Head of caudate nucleus (tissue), 42 donors: ENCODE results near the gene RBM19.

ENCODE experiments used
- DNase-seq, 42 donors: peaks; one replicate each; pipeline versions ENCODE4 v3.0.0 to v3.0.0-alpha.2; 2020 to 2021; ENCODE audit warnings: mixed read lengths in 7 of 42
- intact Hi-C: fragments of 100-400 bp; cut with DNase I; formaldehyde crosslinking; loops from one replicate; pipeline ENCODE4 v1.15.0; 2022

The RBM19 gene

DNA sequence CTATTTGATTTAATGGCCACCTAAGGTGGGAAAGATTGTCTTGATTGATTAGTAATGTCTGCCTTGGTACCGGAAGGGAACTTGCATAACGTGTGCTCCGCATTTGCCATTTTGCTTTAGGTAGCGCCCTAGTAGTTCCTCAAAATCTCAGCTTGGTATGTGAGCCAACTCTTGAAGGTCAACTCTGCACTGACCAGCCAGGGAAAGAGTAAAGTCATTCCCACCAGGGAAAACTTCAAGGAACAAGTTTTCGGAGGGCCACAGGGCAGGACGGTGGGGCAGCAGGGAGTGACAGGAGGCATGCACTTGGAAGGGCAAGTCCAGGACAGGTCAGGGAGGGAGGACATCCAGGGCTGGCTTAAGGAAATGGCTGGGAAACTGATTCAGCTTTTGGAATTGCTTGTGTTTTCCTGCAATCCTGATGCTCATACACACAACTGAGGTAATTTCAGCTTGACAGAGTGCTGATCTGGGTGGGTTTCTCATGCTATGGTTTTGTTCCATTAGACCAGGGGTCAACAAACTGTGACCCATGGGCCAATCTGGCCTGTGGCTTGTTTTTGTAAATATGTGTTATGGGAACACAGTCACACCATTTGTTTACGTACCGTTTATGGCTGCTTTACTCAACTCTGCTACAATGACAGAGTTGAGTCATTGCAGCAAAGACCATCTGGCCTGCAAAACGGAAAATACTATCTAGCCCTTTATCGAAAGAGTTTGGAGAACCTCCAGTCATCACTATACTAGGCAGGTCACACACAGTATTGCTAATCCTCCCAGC lies 184.5 kb downstream of the RBM19 start:
- intact Hi-C loops = no loop called here
- DNase-seq = no peak

DNA sequence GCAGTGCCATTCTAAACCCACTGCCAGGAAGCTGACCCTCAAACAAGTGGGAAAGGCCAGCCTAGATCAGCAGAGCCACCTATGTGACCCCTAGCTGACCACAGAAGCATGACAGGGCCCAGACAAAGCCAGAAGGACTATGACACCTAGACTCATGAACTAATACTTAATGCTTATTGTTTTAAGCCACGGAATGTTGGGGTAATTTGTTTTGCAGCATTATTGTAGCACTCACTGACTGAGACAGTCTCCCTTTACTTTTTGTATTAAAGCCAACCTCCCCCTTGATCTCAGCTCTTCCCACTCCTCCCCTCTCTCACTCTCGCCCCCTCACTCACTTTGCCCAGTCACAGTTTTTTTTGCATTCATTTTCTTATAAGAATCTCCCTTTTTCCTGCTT lies 186.4 kb downstream of the RBM19 start:
- intact Hi-C loops = no loop called here
- DNase-seq = no peak

DNA sequence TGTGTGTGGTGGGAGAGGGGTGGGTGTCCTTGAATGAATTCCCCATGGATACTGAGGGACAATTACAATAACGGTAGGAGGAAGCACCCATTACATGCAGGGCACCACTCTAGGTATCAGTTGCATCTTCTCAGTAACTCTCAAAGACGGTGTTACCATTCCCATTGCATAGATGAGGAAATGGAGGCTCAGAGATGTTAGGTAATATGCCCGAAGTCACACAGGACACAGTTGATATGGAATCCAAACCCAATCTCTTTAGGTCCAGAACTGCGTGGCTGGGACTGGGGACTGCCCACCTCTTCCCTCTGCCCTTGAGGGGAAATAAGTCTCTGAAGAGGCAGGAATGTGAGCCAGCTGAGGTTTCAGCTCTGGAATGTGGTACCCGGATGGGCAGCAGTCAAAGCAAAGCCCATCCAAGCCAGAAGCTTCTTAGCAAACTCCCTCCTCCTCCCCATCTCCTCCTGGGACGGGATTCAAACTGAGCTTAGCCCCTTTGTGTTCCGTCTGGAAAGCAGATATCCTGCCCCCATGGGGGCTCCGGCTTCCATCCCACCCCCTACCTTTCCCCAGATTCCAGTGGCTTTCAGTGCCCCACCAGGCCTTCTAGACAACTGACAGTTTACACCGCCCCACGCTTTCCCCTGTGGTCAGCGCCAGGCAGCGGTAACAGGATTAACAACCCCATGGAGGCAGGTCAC lies 187.5 kb downstream of the RBM19 start:
- intact Hi-C loops = no loop called here
- DNase-seq = no peak

DNA sequence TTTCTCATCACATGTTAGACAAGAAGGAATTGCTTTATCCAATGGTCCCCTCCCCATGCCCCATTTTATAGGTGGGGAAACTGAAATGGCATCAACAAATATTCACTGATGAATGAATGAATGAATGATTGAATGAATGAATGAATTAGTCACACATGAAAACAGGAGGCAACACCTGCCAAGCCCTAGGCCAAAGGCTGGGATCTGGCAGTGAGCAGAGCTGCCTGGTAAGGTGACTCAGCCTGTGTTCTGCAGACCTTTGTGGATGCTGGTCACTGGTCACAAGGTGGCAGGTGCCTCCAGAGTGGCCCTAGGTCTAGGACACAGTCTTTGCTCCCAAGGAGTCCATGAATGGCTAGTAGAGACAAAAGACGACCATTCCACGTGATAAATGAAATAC lies 188.4 kb downstream of the RBM19 start:
- intact Hi-C loops = no loop called here
- DNase-seq = no peak

DNA sequence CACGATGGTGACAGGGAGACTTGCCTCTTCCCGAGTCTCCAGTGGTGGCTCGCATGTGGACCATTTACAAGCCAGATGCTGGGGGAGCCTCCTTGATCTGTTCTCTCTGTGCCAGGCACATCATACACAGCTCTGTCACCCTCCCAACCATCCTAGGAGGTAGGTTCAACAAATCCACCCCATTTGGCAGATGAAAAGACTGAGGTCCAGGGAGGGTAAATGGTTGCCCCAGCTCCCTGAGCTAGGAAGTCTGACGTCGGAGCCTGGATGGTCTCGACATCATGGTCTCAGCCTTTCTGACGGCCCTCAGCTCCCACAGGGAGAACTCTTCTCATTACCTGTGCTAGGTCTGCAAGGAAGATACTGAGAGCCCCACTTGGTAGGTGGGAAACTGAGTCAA lies 189.6 kb downstream of the RBM19 start:
- intact Hi-C loops = no loop called here
- no peak for DNase-seq

DNA sequence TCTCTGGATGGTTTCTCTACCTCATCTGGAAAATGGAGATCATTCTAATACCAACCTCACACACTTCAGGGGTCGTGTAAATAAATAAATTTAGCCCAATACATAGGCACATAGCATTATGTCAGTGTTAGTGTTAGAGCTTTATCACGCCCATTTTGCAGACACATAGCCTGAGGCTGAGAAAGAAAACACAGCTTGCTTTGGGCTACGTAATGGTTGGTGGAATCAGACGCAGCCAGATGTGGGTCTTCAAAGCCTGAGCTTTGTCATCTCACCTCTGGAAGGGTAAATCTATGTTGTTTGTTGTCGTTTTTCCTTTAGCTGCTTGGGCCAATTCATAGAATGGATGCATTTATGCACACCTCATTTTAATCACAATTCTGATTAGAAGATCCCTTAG lies 191.6 kb downstream of the RBM19 start:
- intact Hi-C loops = no loop called here

DNA sequence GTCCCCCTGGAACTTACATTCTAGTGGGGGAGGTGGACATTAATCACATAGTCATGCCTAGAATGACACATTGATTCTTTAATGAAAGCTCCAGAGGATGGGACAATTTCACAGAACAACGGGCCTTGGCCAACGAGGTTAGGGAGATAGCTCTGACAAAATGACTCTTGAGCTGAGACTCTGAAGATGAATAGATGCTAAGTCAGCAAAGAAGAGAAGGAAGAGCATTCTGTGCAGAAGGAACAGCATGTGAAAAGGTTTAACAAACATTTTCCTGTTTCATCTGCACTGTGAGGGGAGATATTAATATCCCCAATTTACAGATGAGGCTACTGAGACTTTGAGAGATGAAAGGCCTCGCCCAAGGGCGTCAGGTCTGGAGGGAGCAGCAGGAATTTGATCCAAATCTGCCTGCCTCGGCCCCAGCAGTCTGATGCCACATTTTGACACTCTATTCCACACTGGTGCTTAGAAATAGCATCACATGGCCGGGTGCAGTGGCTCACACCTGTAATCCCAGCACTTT lies 193.6 kb downstream of the RBM19 start:
- no peak for DNase-seq
- intact Hi-C loops = no loop called here

More for the DNA sequence above, 191.6 kb downstream of the RBM19 start:
- DNase-seq = no peak

DNA sequence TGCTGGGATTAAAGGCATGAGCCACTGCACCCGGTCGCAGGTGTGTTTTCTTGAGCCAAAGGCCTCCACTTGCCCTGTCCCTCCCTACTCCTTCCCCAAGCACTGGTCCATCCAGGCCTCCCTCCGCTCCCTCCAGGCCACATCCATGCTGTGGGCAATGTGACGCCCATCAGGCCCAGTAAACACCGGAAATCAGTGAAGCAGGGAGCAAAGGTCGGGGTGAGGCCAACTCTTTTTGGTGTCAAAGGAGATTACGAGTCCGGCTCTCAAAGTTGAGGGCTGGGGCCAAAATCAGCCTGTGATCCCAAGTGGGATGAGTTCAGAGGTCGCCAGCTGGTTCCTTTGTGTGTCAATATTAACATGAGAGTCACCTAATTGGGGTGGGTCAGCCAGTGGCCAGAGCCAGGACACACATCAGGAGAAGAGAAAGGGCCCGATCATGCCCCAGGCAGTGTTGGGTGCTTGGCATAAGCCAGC lies 195.7 kb downstream of the RBM19 start:
- DNase-seq = no peak
- intact Hi-C loops = no loop called here

DNA sequence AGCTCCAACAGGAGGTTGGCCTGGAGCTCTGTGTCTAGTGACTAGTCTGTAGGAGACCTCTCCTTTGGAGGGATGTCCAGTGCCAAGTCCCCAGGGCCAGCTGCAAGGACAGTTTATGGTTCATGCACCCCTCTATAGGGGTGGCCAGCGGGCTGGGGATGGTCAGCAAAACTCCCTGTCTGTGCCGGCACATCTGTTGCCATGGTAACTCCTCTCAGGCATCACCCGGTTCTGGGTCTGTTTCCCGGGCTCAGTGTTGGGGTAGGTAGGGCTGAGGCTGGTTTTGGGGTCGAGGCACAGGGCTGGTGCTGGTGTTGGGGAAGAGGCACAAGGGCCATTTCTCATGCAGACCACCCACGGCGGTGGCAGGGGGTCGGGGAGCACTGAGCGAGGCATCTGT lies 196.8 kb downstream of the RBM19 start:
- DNase-seq = no peak
- intact Hi-C loops = no loop called here

DNA sequence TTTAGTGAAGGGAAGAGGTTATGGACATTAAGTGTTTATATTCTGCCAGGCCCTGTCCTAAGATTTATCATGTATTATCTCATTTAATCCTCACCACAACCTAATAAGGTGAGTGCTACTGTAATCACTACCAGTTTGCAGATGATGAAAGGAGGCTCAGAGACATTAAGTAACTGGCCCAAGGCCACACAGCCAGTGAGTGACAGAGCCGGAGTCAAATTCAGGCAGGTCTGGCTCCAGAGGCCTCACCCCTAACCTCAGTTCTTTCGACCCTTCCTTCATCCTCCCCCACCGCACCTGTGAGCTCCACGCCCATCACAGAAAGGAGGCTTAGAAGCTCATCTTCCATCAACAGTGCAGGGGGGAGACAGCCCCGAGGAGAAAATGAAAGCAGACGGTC lies 197.3 kb downstream of the RBM19 start:
- intact Hi-C loops = no loop called here
- no peak for DNase-seq

DNA sequence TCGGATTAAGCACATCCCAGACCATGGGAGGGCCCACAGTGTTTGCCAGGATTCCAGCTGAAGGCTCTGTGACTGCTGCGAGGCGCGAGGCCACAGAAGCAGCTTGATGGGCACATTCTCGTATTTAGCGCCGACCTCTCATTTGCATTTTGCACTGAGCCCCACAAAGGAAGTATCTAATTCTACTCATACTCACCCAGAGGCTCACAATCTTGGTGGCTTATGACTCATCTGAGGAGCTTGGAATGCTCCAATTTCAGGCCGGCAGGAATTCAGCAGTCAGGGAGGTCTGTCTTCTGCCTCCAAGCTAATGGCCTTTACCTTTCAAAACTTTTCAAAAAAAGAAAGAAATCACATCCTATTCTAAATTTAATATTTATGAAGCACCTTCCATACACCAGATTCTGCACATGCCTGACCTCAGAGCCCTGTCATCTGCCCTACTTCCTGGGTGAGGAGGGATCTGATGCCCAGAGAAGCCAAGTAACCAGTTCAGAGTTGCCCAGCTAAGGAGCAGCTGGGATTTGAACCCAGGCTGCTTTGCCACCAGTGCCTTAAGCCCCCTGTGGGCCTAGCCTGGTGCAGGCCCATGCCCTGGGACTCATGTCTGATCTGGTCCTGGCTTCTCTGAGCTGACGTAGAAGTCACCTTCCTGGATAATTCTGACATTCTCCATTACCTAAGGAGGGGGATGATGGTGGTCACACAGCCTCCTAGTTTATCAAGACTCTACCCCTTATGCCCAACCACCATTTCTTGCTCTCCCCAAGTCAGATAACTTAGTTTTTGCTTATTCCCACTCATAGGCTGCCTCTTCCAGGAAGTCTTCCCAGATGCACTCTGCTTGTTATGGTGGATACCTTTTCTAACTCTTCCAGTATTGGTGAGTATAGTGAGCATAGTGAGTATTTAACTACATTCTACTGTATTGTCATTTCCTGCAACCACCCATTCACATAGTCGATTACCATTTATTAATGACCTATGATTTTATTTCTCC lies 198.9 kb downstream of the RBM19 start:
- DNase-seq = peak in 23 of 42 donors; percentile 15 to 81 (median 41)
- intact Hi-C loops = no loop called here
